ENCODE data around the gene CCDC110. TPM values are rescaled to one million over a fixed set of nuclear protein-coding genes. Genes with fewer than 3 reads are reported as not detected.
A peak's percentile ranks its signal among the peaks of the same experiment; 100 is the strongest.

The CCDC110 gene
- total RNA-seq, 1 experiment from 2014 or later, result 2.1 TPM

DNA sequence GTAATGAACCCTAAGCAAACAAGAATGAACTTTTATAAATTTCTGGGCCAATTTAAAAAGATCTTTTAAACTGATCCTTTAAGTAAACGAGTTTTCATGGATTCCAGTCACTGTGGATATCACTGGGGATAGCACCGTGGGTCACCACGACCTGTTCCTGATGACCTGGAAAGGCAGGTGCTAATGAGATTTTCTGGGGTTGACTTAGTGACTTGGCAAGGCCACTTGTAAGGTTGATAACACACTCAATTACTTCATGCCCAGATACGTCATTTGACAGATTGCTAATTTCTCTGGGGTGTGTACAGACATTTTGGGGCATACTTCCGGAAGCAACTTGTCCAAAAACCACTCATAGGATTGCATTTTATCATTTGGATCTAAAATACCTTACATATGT is 39.3 kb upstream of the CCDC110 start (continued):
- TF ChIP-seq OVOL2 (CRISPR knock-in tag; IDR thresholded peaks at IDR 0.05; ENCODE audit: borderline replicate concordance) (no peak), ATF1 (CRISPR knock-in tag; IDR thresholded peaks at IDR 0.05) (no peak), NFATC4 (CRISPR knock-in tag; IDR thresholded peaks at IDR 0.05) (no peak), IRF2 (CRISPR knock-in tag; IDR thresholded peaks at IDR 0.05; ENCODE audit: borderline replicate concordance, low read depth) (no peak)
- TF ChIP-seq, protein P1, sequence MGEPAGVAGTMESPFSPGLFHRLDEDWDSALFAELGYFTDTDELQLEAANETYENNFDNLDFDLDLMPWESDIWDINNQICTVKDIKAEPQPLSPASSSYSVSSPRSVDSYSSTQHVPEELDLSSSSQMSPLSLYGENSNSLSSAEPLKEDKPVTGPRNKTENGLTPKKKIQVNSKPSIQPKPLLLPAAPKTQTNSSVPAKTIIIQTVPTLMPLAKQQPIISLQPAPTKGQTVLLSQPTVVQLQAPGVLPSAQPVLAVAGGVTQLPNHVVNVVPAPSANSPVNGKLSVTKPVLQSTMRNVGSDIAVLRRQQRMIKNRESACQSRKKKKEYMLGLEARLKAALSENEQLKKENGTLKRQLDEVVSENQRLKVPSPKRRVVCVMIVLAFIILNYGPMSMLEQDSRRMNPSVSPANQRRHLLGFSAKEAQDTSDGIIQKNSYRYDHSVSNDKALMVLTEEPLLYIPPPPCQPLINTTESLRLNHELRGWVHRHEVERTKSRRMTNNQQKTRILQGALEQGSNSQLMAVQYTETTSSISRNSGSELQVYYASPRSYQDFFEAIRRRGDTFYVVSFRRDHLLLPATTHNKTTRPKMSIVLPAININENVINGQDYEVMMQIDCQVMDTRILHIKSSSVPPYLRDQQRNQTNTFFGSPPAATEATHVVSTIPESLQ (CRISPR knock-in tag; IDR thresholded peaks at IDR 0.05), result no peak
- TF ChIP-seq, protein P2, sequence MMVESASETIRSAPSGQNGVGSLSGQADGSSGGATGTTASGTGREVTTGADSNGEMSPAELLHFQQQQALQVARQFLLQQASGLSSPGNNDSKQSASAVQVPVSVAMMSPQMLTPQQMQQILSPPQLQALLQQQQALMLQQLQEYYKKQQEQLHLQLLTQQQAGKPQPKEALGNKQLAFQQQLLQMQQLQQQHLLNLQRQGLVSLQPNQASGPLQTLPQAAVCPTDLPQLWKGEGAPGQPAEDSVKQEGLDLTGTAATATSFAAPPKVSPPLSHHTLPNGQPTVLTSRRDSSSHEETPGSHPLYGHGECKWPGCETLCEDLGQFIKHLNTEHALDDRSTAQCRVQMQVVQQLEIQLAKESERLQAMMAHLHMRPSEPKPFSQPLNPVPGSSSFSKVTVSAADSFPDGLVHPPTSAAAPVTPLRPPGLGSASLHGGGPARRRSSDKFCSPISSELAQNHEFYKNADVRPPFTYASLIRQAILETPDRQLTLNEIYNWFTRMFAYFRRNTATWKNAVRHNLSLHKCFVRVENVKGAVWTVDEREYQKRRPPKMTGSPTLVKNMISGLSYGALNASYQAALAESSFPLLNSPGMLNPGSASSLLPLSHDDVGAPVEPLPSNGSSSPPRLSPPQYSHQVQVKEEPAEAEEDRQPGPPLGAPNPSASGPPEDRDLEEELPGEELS (CRISPR knock-in tag; IDR thresholded peaks at IDR 0.05), result no peak

DNA sequence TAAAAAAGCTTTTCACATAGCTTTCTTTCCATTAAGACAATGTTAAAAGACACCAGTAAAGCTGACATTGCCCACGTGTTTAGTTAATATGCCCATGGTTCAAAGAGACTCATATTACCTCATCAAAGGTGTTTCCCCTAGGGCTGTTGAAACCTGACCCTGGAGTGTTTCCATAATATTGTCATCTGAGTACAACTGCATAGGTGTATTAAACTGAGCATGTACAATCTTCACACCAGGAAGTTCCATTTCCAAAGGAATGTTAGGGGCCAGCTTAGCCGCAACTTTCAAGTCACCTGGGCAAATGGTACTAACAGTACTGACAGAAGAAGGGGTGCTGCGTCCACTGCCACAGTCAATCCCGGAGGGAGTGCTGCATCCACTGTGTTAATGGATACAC is 36.6 kb upstream of the CCDC110 start:
- POLR2A ChIA-PET, result no interaction called here
- no peak for DNase-seq (ENCODE audit: low spot score)
- TF ChIP-seq NFYB (CRISPR knock-in tag; conservative IDR thresholded peaks at IDR 0.05; ENCODE audit: low read depth), result no peak
- Mint-ChIP-seq H3K36me3 (no peaks in the 10 kb centered on the region), H3K27ac (no peak overlapping the region), H3K27me3 (ENCODE audit: low read depth) (no peaks in the 10 kb centered on the region), H3K9me3 (no peaks in the 10 kb centered on the region), H3K4me3 (no peak overlapping the region), H3K4me1 (no peaks in the 10 kb centered on the region)
- ATAC-seq, result no peak
- CTCF ChIA-PET, result interaction anchor here (1.8 kb wide), 1 partner anchor 89 kb away, joined by 4 read pairs; no protein-coding TSS in a partner anchor

DNA sequence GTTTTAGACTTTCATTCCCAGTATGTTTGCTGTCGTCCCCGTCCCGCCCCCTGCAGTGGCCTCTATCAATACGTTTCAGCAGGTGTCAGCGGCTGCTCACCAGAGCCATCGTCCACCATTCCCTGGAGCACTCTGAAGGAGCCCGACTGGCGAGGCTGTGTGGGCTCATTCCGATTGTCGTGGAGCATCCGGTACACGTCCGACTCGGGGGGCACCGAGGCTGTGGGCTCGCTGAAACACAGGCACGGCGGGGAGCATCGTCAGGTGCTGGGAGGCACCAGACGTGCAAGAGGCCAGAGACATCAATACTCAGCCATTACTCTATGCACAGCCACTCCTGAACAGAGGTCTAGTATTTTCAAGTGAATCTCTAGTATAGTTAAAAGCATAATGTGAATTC is 34.9 kb upstream of the CCDC110 start:
- CTCF ChIA-PET, result no interaction called here
- no peaks in the 10 kb centered on the region for H3K4me1 Mint-ChIP-seq
- ATAC-seq (no peak), DNase-seq (ENCODE audit: low spot score) (no peak)
- POLR2A ChIA-PET, result no interaction called here
- H3K27me3 Mint-ChIP-seq (ENCODE audit: low read depth), result no peaks in the 10 kb centered on the region; the same call in 1 of the 2 replicates
- no peak overlapping the region for H3K27ac Mint-ChIP-seq
- H3K4me3 Mint-ChIP-seq, result no peak overlapping the region
- H3K9me3 Mint-ChIP-seq, result no peaks in the 10 kb centered on the region
- peaks cover 5% of the 10 kb centered on the region; the same call in 1 of the 2 replicates for H3K36me3 Mint-ChIP-seq
- TF ChIP-seq GRHL2 (CRISPR knock-in tag; IDR thresholded peaks at IDR 0.05; ENCODE audit: insufficient replicate concordance, severe bottlenecking), result no peak

DNA sequence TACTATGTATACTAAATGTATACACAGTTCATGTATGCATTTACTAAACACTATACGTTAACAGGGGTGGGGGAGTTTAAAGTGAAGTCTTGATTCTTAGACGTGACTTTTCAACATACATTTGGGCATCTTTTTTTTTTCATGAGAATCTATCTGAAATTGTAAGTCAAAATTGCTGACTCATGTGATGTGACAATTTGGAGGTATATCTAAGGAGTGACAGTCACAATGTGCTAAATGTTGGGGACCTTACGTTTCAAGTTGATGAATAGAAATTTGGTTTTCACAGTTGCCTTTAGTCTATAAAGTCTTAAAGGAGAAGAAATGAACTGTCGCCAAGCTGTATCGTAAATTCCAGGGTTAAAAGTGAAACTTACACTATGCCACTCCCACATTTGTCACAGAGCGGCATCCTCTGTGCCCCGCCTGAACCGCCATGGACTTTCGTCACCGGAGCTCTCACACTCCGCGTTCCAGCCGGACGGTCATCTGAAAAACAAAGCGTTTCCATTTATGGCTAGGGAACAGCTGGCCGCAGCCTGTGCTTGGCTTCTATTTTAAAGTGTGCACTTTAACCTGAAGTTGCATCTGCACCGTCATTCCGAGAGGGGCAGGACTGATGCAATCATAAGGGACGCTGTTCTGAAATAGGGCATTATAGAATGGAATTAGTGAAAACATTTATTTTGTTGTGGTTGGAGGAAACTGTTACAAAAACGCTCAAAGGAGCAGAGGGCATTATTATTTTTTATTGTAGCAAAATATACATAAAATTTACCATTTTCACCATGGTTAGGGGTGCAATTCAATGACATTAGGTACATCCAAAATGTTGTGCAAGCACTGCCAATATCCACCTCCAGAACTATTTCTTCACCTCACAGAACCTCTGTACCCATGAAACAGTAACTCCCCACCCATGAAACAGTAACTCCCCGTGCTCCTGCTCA is 32.8 kb upstream of the CCDC110 start:
- DNase-seq (ENCODE audit: low spot score) (no peak), ATAC-seq (no peak)
- POLR2A ChIA-PET, result no interaction called here
- H3K27me3 Mint-ChIP-seq (ENCODE audit: low read depth), result no peaks in the 10 kb centered on the region; the same call in 1 of the 2 replicates
- H3K9me3 Mint-ChIP-seq, result peaks cover 16% of the 10 kb centered on the region
- CTCF ChIA-PET, result no interaction called here
- no peaks in the 10 kb centered on the region for H3K4me1 Mint-ChIP-seq
- peaks cover 20% of the 10 kb centered on the region for H3K36me3 Mint-ChIP-seq
- no peak overlapping the region for H3K4me3 Mint-ChIP-seq
- TF ChIP-seq GABPB1 (CRISPR knock-in tag; IDR thresholded peaks at IDR 0.05) (peak; percentile 98), TCF7 (CRISPR knock-in tag; IDR thresholded peaks at IDR 0.05; ENCODE audit: low read depth) (no peak), NFE2L1 (CRISPR knock-in tag; IDR thresholded peaks at IDR 0.05) (no peak), ZNF396 (CRISPR knock-in tag; IDR thresholded peaks at IDR 0.05; ENCODE audit: borderline replicate concordance) (no peak), FOXP1 (CRISPR knock-in tag; IDR thresholded peaks at IDR 0.05; ENCODE audit: borderline replicate concordance) (no peak)
- TF ChIP-seq, protein P3, sequence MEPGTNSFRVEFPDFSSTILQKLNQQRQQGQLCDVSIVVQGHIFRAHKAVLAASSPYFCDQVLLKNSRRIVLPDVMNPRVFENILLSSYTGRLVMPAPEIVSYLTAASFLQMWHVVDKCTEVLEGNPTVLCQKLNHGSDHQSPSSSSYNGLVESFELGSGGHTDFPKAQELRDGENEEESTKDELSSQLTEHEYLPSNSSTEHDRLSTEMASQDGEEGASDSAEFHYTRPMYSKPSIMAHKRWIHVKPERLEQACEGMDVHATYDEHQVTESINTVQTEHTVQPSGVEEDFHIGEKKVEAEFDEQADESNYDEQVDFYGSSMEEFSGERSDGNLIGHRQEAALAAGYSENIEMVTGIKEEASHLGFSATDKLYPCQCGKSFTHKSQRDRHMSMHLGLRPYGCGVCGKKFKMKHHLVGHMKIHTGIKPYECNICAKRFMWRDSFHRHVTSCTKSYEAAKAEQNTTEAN (CRISPR knock-in tag; IDR thresholded peaks at IDR 0.05), result no peak
- H3K27ac Mint-ChIP-seq, result no peak overlapping the region
